Muscle layer of colon (tissue), 2 donors: Measurements from ENCODE around the gene ICA1.

Experiments used
- H3K27ac ChIP-seq: one replicate; pipeline ENCODE4 v1.7.0; 2013; ENCODE audit warnings: low read depth, mild to moderate bottlenecking, low read length, moderate library complexity
- H3K27me3 ChIP-seq, 2 donors: one replicate each; pipeline ENCODE4 v1.7.0; 2013; ENCODE audit warnings: low read length in 2 of 2, mild to moderate bottlenecking in 2 of 2; ENCODE audit not compliant: insufficient read depth in 2 of 2, control insufficient read depth in 1 of 2
- H3K36me3 ChIP-seq: one replicate; pipeline ENCODE4 v1.7.0; 2013; ENCODE audit warnings: mild to moderate bottlenecking, low read length; ENCODE audit not compliant: insufficient read depth
- H3K4me1 ChIP-seq: one replicate; pipeline ENCODE4 v1.7.0; 2013; ENCODE audit warnings: mild to moderate bottlenecking, low read length; ENCODE audit not compliant: insufficient read depth
- H3K4me3 ChIP-seq, 2 donors: one replicate each; pipeline ENCODE4 v1.7.0; 2013; ENCODE audit warnings: low read length in 2 of 2, low read depth in 1 of 2, mild to moderate bottlenecking in 1 of 2, moderate library complexity in 1 of 2
- H3K9ac ChIP-seq: one replicate; pipeline ENCODE4 v1.7.0; 2013; ENCODE audit warnings: low read length
- H3K9me3 ChIP-seq: one replicate; pipeline ENCODE4 v1.7.0; 2013; ENCODE audit warnings: mild to moderate bottlenecking, low read length
- donor health status: abdominal sarcoma.
- donor health status: Adenocarcinoma of cecum.

Gene ICA1

GRCh38 chr7:8134089-8134733 lies 127.8 kb downstream of the ICA1 start:
- Histone ChIP-seq H3K36me3 (no peaks in the 10 kb centered on the region), H3K4me3 (no peak overlapping the region), H3K4me1 (no peaks in the 10 kb centered on the region), H3K9ac (no peak overlapping the region), H3K27me3 (no peaks in the 10 kb centered on the region), H3K27ac (no peak overlapping the region), H3K9me3 (no peaks in the 10 kb centered on the region)

- H3K4me1 ChIP-seq = no peaks in the 10 kb centered on the region
- H3K27ac ChIP-seq = no peak overlapping the region
- H3K36me3 ChIP-seq = no peaks in the 10 kb centered on the region
- H3K4me3 ChIP-seq = no peak overlapping the region
- no peak overlapping the region for H3K9ac ChIP-seq
- no peaks in the 10 kb centered on the region for H3K27me3 ChIP-seq
- no peaks in the 10 kb centered on the region for H3K9me3 ChIP-seq
Observed at GRCh38 chr7:8133188-8133848, 128.6 kb downstream of the ICA1 start.

GRCh38 chr7:8131694-8132605 lies 130.0 kb downstream of the ICA1 start:
- Histone ChIP-seq H3K27me3 (no peaks in the 10 kb centered on the region), H3K9me3 (no peaks in the 10 kb centered on the region), H3K4me3 (no peak overlapping the region), H3K4me1 (no peaks in the 10 kb centered on the region), H3K27ac (no peak overlapping the region), H3K9ac (no peak overlapping the region), H3K36me3 (no peaks in the 10 kb centered on the region)

- no peaks in the 10 kb centered on the region for H3K4me1 ChIP-seq
- H3K4me3 ChIP-seq = no peak overlapping the region
- H3K27me3 ChIP-seq = no peaks in the 10 kb centered on the region
- H3K36me3 ChIP-seq = no peaks in the 10 kb centered on the region
- no peaks in the 10 kb centered on the region for H3K9me3 ChIP-seq
- H3K27ac ChIP-seq = no peak overlapping the region
- H3K9ac ChIP-seq = no peak overlapping the region
Observed at GRCh38 chr7:8130663-8131062, 131.3 kb downstream of the ICA1 start.

GRCh38 chr7:8129318-8129659 lies 132.7 kb downstream of the ICA1 start:
- Histone ChIP-seq H3K9ac (no peak overlapping the region), H3K9me3 (no peaks in the 10 kb centered on the region), H3K27ac (no peak overlapping the region), H3K36me3 (no peaks in the 10 kb centered on the region), H3K4me1 (no peaks in the 10 kb centered on the region), H3K27me3 (no peaks in the 10 kb centered on the region), H3K4me3 (no peak overlapping the region)

GRCh38 chr7:8128449-8129317 lies 133.3 kb downstream of the ICA1 start:
- H3K27me3 ChIP-seq = no peaks in the 10 kb centered on the region
- H3K9me3 ChIP-seq = no peaks in the 10 kb centered on the region
- no peak overlapping the region for H3K9ac ChIP-seq
- H3K4me3 ChIP-seq = no peak overlapping the region
- no peaks in the 10 kb centered on the region for H3K36me3 ChIP-seq
- no peaks in the 10 kb centered on the region for H3K4me1 ChIP-seq
- no peak overlapping the region for H3K27ac ChIP-seq

GRCh38 chr7:8126601-8127167 lies 135.3 kb downstream of the ICA1 start:
- Histone ChIP-seq H3K4me1 (no peaks in the 10 kb centered on the region), H3K36me3 (no peaks in the 10 kb centered on the region), H3K27me3 (no peaks in the 10 kb centered on the region), H3K9me3 (no peaks in the 10 kb centered on the region), H3K27ac (no peak overlapping the region), H3K9ac (no peak overlapping the region), H3K4me3 (no peak overlapping the region)

GRCh38 chr7:8125680-8126444 lies 136.1 kb downstream of the ICA1 start:
- Histone ChIP-seq H3K9me3 (no peaks in the 10 kb centered on the region), H3K4me1 (no peaks in the 10 kb centered on the region), H3K27ac (no peak overlapping the region), H3K4me3 (no peak overlapping the region), H3K36me3 (no peaks in the 10 kb centered on the region), H3K9ac (no peak overlapping the region), H3K27me3 (no peaks in the 10 kb centered on the region)

- no peaks in the 10 kb centered on the region for H3K4me1 ChIP-seq
- H3K27ac ChIP-seq = no peak overlapping the region
- H3K36me3 ChIP-seq = no peaks in the 10 kb centered on the region
Observed at GRCh38 chr7:8121243-8121642, 140.7 kb downstream of the ICA1 start.

GRCh38 chr7:8120390-8121058 lies 141.4 kb downstream of the ICA1 start:
- no peak overlapping the region for H3K27ac ChIP-seq
- H3K27me3 ChIP-seq = no peaks in the 10 kb centered on the region
- H3K4me1 ChIP-seq = no peaks in the 10 kb centered on the region
- H3K9ac ChIP-seq = no peak overlapping the region
- no peaks in the 10 kb centered on the region for H3K9me3 ChIP-seq
- no peaks in the 10 kb centered on the region for H3K36me3 ChIP-seq
- H3K4me3 ChIP-seq = no peak overlapping the region

More at GRCh38 chr7:8121243-8121642, 140.7 kb downstream of the ICA1 start:
- Histone ChIP-seq H3K27me3 (no peaks in the 10 kb centered on the region), H3K9me3 (no peaks in the 10 kb centered on the region), H3K4me3 (no peak overlapping the region), H3K9ac (no peak overlapping the region)
